Breast epithelium (tissue), 4 donors: Measurements from ENCODE around the gene RASL10B. TPM values are rescaled to one million over a fixed set of nuclear protein-coding genes. Genes with fewer than 3 reads are reported as not detected.
"Not testable (repeated sequence)": the region's sequence is repeated elsewhere in the genome, so short reads cannot be mapped to it uniquely, and the experiment has no call there.

Experiments used
- DNase-seq, 2 donors: peaks; one replicate each; pipeline ENCODE4 v3.0.0-alpha.2; 2019; ENCODE audit warnings: low spot score in 2 of 2
- H3K27ac ChIP-seq, 2 donors: fragments of 200-600 bp; sonication (generic) in 1 of 2; one replicate each; pipeline ENCODE4 v1.5.1; 2016 to 2019; ENCODE audit warnings: mild to moderate bottlenecking in 1 of 2
- H3K27me3 ChIP-seq, 2 donors: fragments of 200-600 bp; sonication (generic) in 1 of 2; one replicate each; pipeline versions ENCODE4 v1.5.1 to v1.6.0; 2017 to 2019; ENCODE audit warnings: control low read depth in 1 of 2, mild to moderate bottlenecking in 1 of 2
- H3K36me3 ChIP-seq: fragments of 200-600 bp; one replicate; pipeline ENCODE4 v1.5.1; 2019
- H3K4me1 ChIP-seq, 2 donors: fragments of 200-600 bp; sonication (generic); one replicate each; pipeline ENCODE4 v1.5.1; 2016 to 2019; ENCODE audit warnings: control low read depth in 1 of 2
- H3K4me3 ChIP-seq, 3 donors: fragments of 200-600 bp; sonication (generic); 1 replicate in 2 of 3; 2 replicates in 1 of 3; pipeline ENCODE4 v1.5.1; 2016 to 2019; ENCODE audit warnings: mild to moderate bottlenecking in 3 of 3, moderate library complexity in 2 of 3
- H3K9me3 ChIP-seq, 2 donors: fragments of 200-600 bp; sonication (generic) in 1 of 2; one replicate each; pipeline ENCODE4 v1.5.1; 2016 to 2019; ENCODE audit warnings: control low read depth in 1 of 2
- POLR2A ChIP-seq: fragments of 450-650 bp; IDR thresholded peaks from one replicate; pipeline ENCODE4 v1.6.1; 2016; ENCODE audit warnings: antibody characterized with exemption, mild to moderate bottlenecking, moderate library complexity
- POLR2AphosphoS5 ChIP-seq, 3 donors: sonication (generic); formaldehyde crosslinking; IDR thresholded peaks; one replicate each; pipeline ENCODE4 v1.6.1; 2017; ENCODE audit warnings: antibody characterized with exemption in 3 of 3
- intact Hi-C: fragments of 100-400 bp; cut with DNase I; formaldehyde crosslinking; loops from one replicate; pipeline ENCODE4 v1.15.1; 2023; ENCODE audit warnings: low total_unique reads
- total RNA-seq, 3 donors: library from RNA; depleted of rRNA; stranded (reverse); fragments of >200 nt; gene quantifications; one replicate each; pipeline ENCODE4 v1.1.0, GENCODE V29; 2016
- TF ChIP-seq, protein P1 (sequence below), 3 donors: fragments of 450-650 bp; IDR thresholded peaks; one replicate each; pipeline ENCODE4 v1.5.1; 2016 to 2017; ENCODE audit warnings: antibody characterized with exemption in 3 of 3, mild to moderate bottlenecking in 3 of 3, moderate library complexity in 3 of 3

RASL10B gene
- total RNA-seq, 3 donors from 2014 or later, result 5.9 to 27.8 (median 11.1) TPM

DNA sequence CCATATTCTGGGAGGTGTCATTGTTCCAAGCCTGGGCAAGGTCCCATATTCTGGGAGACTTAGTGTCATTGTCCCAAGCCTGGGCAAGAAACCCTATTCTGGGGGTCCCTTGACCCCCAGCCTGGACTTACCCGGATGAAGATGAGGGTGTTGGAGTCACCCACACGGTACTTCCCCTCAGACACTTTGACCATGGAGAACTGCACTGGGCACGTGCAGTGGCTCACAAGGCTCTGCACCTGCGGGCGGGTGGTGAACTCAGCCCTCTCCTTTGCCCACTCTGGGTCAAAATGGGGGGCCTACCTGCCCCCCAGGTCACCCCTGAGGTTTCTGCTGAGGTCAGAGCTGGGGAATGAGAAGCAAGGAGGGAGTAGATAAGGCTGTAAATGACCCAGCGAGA, 17.5 kb downstream of the RASL10B start:
- H3K4me3 ChIP-seq, result no peak overlapping the region
- peaks cover 0 to 4% of the 10 kb centered on the region in 2 donors for H3K27me3 ChIP-seq
- peak overlapping the region in 1 of 2 donors; percentile 66 for H3K27ac ChIP-seq
- H3K9me3 ChIP-seq, result no peaks in the 10 kb centered on the region
- no peak for DNase-seq
- TF ChIP-seq, protein P1, sequence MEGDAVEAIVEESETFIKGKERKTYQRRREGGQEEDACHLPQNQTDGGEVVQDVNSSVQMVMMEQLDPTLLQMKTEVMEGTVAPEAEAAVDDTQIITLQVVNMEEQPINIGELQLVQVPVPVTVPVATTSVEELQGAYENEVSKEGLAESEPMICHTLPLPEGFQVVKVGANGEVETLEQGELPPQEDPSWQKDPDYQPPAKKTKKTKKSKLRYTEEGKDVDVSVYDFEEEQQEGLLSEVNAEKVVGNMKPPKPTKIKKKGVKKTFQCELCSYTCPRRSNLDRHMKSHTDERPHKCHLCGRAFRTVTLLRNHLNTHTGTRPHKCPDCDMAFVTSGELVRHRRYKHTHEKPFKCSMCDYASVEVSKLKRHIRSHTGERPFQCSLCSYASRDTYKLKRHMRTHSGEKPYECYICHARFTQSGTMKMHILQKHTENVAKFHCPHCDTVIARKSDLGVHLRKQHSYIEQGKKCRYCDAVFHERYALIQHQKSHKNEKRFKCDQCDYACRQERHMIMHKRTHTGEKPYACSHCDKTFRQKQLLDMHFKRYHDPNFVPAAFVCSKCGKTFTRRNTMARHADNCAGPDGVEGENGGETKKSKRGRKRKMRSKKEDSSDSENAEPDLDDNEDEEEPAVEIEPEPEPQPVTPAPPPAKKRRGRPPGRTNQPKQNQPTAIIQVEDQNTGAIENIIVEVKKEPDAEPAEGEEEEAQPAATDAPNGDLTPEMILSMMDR (IDR thresholded peaks at IDR 0.05), result no peak
- no peak for TF ChIP-seq POLR2AphosphoS5 (IDR thresholded peaks at IDR 0.05)
- TF ChIP-seq POLR2A, result no peak
- no peaks in the 10 kb centered on the region for H3K36me3 ChIP-seq
- H3K4me1 ChIP-seq, result peaks cover 3 to 11% of the 10 kb centered on the region in 2 donors
- intact Hi-C loops, result no loop called here

DNA sequence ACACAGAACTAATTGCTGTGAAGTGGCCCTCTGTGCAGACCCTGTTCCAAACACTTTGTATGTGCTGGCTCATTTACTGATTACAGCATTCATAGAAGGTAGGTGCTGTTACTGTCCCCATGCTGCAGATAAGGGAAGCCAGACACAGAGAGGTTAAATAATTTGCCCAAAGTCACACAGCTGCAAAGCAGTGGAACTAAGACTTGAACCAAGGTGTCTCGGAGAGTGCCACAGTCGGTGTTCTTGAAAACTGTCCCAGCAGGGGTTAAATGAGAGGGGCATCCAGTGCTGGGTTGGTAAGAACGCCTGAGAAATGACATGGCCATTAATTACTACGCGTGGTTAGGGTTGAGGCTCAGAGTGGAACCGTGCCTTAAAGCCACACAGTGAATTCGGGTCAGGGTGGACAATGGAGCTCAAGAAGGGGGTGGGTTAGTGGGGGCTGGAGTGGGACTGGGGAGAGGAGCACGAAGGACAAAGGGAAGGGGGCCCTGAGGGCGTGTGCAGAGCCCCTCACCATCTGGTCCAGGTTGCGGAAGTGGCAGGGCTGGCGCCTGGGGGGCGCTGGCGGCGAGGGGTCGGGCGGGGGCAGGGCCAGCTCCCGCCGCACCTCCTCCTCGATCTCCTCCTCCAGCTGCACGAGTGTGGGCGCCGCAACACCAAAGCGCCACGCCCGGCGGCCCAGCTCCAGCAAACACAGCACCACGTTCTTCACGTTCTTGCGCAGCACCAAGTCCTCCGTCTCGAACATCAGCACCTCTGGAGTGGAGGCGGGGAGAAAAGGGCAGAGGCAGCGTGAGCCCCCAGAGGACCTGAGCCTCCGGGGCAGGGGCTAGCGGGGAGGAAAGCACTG, 18.3 kb downstream of the RASL10B start:
- no peak for DNase-seq
- H3K9me3 ChIP-seq, result no peaks in the 10 kb centered on the region
- intact Hi-C loops, result no loop called here
- peak overlapping the region in 2 of 3 donors; percentile 4 to 48 for H3K4me3 ChIP-seq
- peaks cover 3 to 11% of the 10 kb centered on the region in 2 donors for H3K4me1 ChIP-seq
- H3K27me3 ChIP-seq, result no peaks in the 10 kb centered on the region
- H3K36me3 ChIP-seq, result no peaks in the 10 kb centered on the region
- no peak overlapping the region for H3K27ac ChIP-seq
- TF ChIP-seq, protein P1 (IDR thresholded peaks at IDR 0.05), result no peak
- TF ChIP-seq POLR2A, result no peak

DNA sequence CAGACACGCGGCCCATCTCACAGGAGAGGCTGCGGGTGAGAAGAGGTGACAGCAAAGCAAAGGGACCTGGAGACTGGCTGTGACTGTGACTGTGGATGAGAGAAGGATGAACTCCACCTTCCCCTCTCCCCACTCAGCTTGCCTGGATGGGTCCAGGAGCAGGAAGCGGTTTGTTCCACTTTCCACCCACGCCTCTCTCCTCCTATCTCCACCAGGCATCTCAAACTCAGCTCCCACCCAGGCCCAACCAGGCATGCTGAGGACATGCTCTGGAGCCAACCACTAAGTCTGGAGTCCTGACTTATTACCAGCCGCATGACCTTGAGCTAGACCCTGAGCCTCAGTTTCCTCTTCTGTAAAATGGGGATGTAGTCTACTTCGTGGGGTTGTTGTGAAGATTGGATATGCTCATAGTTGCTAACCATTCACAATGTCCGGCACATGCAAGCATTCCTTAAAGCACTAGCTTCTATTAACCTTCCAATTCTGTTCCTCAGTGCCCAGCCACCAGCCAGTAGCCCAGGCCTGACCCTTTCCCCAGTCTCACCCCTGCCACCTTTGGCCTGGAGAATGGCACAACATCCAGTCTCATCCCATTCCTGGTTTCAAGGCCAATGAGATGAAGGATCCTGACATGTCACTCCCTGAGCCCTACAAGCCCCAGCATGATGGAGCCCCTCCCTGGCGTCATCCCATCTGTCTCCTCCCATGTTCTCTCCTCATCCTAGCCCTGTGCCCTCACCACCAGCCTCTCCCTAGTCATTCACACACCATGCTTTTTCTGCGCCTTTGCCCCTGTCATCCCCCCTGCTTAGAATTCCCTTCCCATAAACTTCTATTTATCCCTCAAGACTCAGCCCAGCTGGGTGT, 19.3 kb downstream of the RASL10B start:
- Histone ChIP-seq H3K9me3 (no peaks in the 10 kb centered on the region), H3K27ac (no peak overlapping the region), H3K4me3 (no peak overlapping the region), H3K4me1 (peaks cover 3 to 11% of the 10 kb centered on the region in 2 donors), H3K27me3 (no peaks in the 10 kb centered on the region), H3K36me3 (no peaks in the 10 kb centered on the region)
- intact Hi-C loops, result no loop called here
- DNase-seq, result no peak
- no peak for TF ChIP-seq POLR2A
- TF ChIP-seq, protein P1 (IDR thresholded peaks at IDR 0.05), result no peak
- no peak for TF ChIP-seq POLR2AphosphoS5 (IDR thresholded peaks at IDR 0.05)

DNA sequence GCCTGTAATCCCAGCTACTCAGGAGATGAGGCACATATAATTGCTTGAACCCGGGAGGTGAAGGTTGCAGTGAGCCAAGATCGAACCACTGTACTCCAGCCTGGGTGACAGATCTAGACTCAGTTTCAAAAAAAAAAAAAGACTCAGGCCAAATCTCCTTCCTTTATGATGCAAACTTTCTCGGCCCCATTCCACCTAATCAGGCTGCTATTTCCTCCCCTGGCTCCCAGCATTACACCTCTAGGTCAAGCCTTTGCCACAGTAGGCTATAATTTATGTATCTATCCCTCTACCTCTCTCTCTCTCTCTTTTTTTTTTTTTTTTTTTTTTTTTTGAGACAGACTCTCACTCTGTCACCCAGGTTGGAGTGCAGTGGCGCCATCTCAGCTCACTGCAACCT, 20.1 kb downstream of the RASL10B start:
- H3K4me3 ChIP-seq, DNase-seq, H3K9me3 ChIP-seq, H3K27ac ChIP-seq, H3K36me3 ChIP-seq, intact Hi-C loops, H3K27me3 ChIP-seq: not testable (repeated sequence)
- H3K4me1 ChIP-seq, result peaks cover 3 to 11% of the 10 kb centered on the region in 2 donors

DNA sequence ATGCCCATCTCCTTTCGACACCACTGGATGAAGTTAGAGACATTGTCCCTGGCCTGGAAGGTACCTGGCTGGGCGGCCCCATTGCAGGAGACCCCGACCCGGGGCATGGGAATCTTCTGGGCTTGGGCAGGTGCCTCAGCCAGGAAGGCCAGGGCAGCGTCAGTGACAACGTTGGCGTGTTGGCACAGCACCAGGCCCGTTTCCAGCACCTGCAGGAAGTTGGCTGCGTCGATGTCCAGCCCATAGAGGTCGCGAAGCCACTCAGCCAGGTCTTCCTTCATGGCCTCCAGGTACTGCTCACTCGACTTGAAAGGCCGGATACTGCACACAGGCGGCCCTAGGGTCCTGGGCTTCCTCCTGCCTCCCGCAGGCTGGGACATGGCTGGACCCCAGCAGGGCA, 21.0 kb downstream of the RASL10B start:
- no peak for DNase-seq
- Histone ChIP-seq H3K27ac (peak overlapping the region in 1 of 2 donors; percentile 30), H3K27me3 (no peaks in the 10 kb centered on the region), H3K36me3 (no peaks in the 10 kb centered on the region), H3K4me1 (peaks cover 3 to 8% of the 10 kb centered on the region in 2 donors), H3K4me3 (peak overlapping the region in 1 of 3 donors; percentile 37), H3K9me3 (no peaks in the 10 kb centered on the region)
- intact Hi-C loops, result no loop called here
- TF ChIP-seq POLR2AphosphoS5 (IDR thresholded peaks at IDR 0.05), result no peak
- TF ChIP-seq, protein P1 (IDR thresholded peaks at IDR 0.05), result no peak
- no peak for TF ChIP-seq POLR2A
